Endothelial cell of hepatic sinusoid (primary cell): ENCODE results near the gene CDK18.
"Not testable (repeated sequence)": the region's sequence is repeated elsewhere in the genome, so short reads cannot be mapped to it uniquely, and the experiment has no call there.

ENCODE experiments used
- in situ Hi-C: cut with HindIII; loops from 2 replicates; pipeline ENCODE4 v1.10.0; 2017; ENCODE audit warnings: low sequenced_read_pairs

The CDK18 gene

GRCh38 chr1:205480349-205480985, 24.0 kb upstream of the CDK18 start:
- in situ Hi-C loops: no loop called here

GRCh38 chr1:205481218-205481617, 23.3 kb upstream of the CDK18 start:
- in situ Hi-C loops: no loop called here

GRCh38 chr1:205481629-205482151, 22.8 kb upstream of the CDK18 start:
- in situ Hi-C loops: no loop called here

DNA sequence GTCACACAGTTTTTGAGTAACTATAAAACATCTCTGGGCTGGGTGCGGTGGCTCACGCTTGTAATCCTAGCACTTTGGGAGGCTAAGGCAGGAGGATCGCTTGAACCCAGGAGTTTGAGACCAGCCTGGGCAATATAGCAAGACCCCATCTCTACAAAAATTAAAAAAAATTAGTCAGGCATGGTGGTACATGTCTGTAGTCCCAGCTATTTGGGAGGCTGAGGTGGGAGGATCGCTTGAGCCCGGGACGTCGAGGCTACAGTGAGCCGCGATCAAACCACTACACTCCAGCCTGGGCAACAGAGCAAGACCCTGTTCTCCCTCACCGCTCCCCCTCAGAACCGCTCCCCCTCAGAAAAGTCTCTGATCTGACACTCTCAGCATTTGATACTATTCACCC, 21.9 kb upstream of the CDK18 start:
- in situ Hi-C loops: not testable (repeated sequence)

GRCh38 chr1:205483372-205483771, 21.1 kb upstream of the CDK18 start:
- in situ Hi-C loops: no loop called here

GRCh38 chr1:205484985-205485967, 19.2 kb upstream of the CDK18 start:
- in situ Hi-C loops: no loop called here

- in situ Hi-C loops: no loop called here
These were observed 18.2 kb upstream of the CDK18 start for GRCh38 chr1:205486258-205486657.

DNA sequence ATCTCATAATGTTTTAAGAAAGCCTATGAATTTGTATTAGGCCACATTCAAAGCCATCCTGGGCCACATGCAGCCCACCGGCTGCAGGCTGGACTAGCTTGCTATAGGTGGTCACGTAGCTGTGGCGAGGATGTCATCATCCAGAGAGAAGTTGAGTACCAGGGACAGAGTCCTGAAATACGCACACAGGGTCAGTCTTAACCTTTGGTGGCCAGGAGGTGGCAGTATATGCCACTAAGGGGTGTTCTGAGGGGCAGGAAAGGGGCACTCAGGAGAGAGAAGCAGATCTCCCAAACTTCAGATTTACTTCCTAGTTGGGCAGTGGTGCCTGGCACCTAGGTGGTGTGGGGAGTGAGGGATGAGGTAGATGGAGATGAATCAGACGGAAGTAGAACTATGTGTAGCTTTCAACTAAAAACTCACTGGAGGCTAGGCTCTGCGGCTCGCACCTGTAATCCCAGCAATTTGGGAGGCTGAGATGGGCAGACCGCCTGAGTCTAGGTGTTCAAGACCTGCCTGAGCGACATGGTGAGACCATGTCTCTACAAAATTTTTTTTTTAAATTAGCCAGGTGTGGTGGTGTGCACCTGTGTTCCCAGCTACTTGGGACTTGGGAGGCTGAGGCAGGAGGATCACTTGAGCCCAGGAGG, 16.3 kb upstream of the CDK18 start:
- in situ Hi-C loops: no loop called here

DNA sequence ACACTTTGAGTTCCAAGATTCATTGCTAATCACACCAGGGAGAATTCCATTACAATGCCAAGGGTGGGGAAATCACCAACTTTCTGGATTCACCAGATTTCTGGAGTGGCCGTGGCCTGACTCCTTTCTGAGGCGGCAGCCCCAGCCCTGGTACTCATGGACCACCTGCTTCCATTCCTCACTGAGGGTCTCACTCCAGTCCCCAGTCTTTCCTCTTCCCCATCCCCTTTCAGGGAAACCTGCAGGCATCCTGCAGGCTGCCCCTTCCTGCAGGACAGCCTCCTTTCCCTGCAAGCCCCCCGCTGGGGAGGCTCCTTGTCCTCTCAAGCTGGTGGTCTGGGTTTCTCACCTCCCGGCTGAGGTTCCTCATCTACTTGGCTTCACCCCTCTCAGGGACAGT, 12.7 kb upstream of the CDK18 start:
- in situ Hi-C loops: no loop called here

GRCh38 chr1:205492201-205492667, 12.2 kb upstream of the CDK18 start:
- in situ Hi-C loops: no loop called here

DNA sequence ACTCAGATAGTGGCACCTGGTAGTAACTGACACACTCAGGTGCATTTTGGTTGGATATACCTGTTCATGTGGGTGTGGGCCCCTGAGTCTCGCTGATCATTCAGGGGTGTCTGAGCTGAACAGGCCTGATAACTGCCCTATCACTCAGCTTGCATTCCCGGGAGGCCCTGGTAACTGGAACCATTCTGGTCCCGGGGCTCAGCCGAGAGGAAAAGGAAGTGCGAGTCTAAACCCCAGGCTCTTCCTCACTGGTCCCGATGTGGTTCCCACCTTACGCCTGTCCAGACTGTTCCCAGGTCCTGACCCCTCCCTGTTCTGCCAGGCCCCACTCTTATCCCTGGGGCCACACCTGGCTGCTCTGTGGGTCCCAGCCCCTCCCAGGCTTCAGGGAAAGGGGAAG, 11.7 kb upstream of the CDK18 start:
- in situ Hi-C loops: no loop called here

DNA sequence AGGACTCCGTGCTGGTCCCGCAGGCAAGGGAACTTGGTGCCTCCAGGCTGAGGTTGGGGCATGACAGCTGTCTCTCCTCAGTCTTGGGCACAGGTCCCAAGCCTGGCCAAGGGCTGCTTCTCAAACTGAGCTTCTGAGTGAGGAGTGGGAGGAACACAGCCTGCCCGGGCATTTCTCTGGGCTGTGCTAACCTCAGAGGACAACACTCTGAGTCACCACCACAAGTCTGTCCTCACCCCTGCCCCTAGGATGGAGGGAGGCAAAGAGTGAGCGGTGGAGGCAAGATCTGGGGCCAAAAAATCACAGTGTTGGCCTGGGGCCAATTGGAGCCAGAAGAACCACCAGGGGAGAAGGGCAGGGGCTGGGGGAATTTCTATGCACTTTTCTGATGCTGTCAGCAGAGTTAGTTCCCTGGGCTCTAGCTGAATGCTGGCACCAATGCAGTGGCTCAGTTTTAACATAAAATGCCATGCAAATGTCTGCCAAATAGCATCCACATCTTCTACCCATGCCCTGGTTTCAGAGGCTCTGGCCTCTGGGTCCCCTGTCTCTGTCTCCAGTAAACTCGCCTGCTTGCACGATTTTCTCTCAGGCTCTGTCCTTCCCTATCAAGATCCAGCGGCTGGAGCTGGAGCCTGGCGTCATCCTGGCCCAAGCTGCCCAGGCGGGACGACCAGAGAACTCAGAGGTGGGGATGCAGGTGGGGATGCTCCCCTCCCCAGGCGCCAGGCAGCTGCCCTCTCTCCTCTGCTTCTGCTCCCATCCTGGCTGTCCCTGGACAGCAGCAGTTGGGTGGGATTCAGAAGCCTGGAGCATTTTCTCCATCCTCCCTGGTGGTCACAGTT, 11.0 kb upstream of the CDK18 start:
- in situ Hi-C loops: no loop called here

GRCh38 chr1:205494115-205494514, 10.4 kb upstream of the CDK18 start:
- in situ Hi-C loops: no loop called here

- in situ Hi-C loops: no loop called here
These were observed 9.1 kb upstream of the CDK18 start for GRCh38 chr1:205495237-205495823.

GRCh38 chr1:205496661-205497060, 7.8 kb upstream of the CDK18 start:
- in situ Hi-C loops: no loop called here

GRCh38 chr1:205497351-205497750, 7.1 kb upstream of the CDK18 start:
- in situ Hi-C loops: no loop called here

DNA sequence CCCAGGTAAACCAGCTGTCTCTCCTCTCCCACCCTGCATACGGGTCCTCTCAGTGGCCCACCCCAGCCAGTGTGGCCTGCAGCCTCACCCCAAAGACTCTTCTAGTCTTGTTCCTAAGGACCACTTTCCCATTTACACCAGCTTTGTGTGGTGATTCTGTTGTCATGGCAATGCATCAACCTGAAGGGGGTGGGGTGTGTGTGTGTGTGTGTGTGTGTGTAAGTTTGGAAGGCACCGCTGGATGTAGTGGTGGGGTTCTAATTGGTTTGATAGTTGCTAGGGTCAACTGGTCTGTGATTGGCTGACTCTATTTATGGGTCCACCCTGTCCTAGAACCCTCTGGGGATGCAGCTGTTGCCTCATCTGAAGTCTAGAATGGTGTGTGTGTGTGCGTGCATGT, 4.7 kb upstream of the CDK18 start:
- in situ Hi-C loops: loop anchor here (5.0 kb wide), 1 partner anchor 67 kb away; no protein-coding TSS in a partner anchor

- in situ Hi-C loops: loop anchor here (5.0 kb wide), 1 partner anchor 68 kb away; no protein-coding TSS in a partner anchor
These were observed 3.9 kb upstream of the CDK18 start for GRCh38 chr1:205500240-205501233.
